H9 (cell line): Measurements from ENCODE around the gene TRRAP. TPM values are rescaled to one million over a fixed set of nuclear protein-coding genes. Genes with fewer than 3 reads are reported as not detected.

Source experiments
- DNase-seq: peaks from one replicate; pipeline ENCODE4 v3.0.0-alpha.2; 2017
- H2AFZ ChIP-seq: one replicate; pipeline ENCODE4 v1.6.1; 2013; ENCODE audit warnings: mild to moderate bottlenecking, low read length, control low read depth, moderate library complexity
- H2AK5ac ChIP-seq: 2 replicates; pipeline ENCODE4 v1.6.1; 2013; ENCODE audit warnings: low read length, control low read depth, mixed read lengths; ENCODE audit not compliant: insufficient read length
- H2BK120ac ChIP-seq: one replicate; pipeline ENCODE4 v1.6.1; 2013; ENCODE audit warnings: low read depth, mild to moderate bottlenecking, low read length, control low read depth, inconsistent platforms; ENCODE audit not compliant: poor library complexity, severe bottlenecking
- H2BK12ac ChIP-seq: 2 replicates; pipeline ENCODE4 v1.6.1; 2013; ENCODE audit warnings: low read length, control low read depth, mixed read lengths, low read depth; ENCODE audit not compliant: insufficient read length
- H2BK15ac ChIP-seq: 2 replicates; pipeline ENCODE4 v1.6.1; 2013; ENCODE audit warnings: low read depth, low read length, control low read depth
- H2BK20ac ChIP-seq: one replicate; pipeline ENCODE4 v1.6.1; 2013; ENCODE audit warnings: low read depth, mild to moderate bottlenecking, low read length, control low read depth, inconsistent platforms; ENCODE audit not compliant: poor library complexity, severe bottlenecking
- H2BK5ac ChIP-seq: 2 replicates; pipeline ENCODE4 v1.6.1; 2013; ENCODE audit warnings: low read length, control low read depth, mixed read lengths; ENCODE audit not compliant: insufficient read length
- H3K14ac ChIP-seq: 2 replicates; pipeline ENCODE4 v1.6.1; 2013; ENCODE audit warnings: low read length, control low read depth; ENCODE audit not compliant: insufficient read depth
- H3K18ac ChIP-seq: 2 replicates; pipeline ENCODE4 v1.6.1; 2013; ENCODE audit warnings: low read depth, mild to moderate bottlenecking, mixed read lengths, low read length, control low read depth; ENCODE audit not compliant: insufficient read length
- H3K23ac ChIP-seq: 2 replicates; pipeline ENCODE4 v1.6.1; 2013; ENCODE audit warnings: low read length, control low read depth, mixed read lengths, low read depth; ENCODE audit not compliant: insufficient read length
- H3K23me2 ChIP-seq: 2 replicates; pipeline ENCODE4 v1.6.1; 2013; ENCODE audit warnings: low read depth, mild to moderate bottlenecking, mixed read lengths, low read length, control low read depth; ENCODE audit not compliant: insufficient read length, poor library complexity, severe bottlenecking
- H3K27ac ChIP-seq: 2 replicates; pipeline ENCODE4 v1.5.1; 2013; ENCODE audit warnings: low read length, control low read depth, mixed read lengths, low read depth; ENCODE audit not compliant: insufficient read length
- H3K27me3 ChIP-seq: 2 replicates; pipeline ENCODE4 v1.6.1; 2013; ENCODE audit warnings: low read length, control low read depth, inconsistent platforms; ENCODE audit not compliant: insufficient read depth
- H3K4ac ChIP-seq: 2 replicates; pipeline ENCODE4 v1.6.1; 2013; ENCODE audit warnings: low read depth, mild to moderate bottlenecking, control low read depth, inconsistent platforms, low read length, moderate library complexity
- H3K4me1 ChIP-seq: 2 replicates; pipeline ENCODE4 v1.6.1; 2013; ENCODE audit warnings: low read length, control low read depth, inconsistent platforms; ENCODE audit not compliant: insufficient read depth
- H3K4me2 ChIP-seq: 2 replicates; pipeline ENCODE4 v1.6.1; 2013; ENCODE audit warnings: low read length, control low read depth, mixed read lengths; ENCODE audit not compliant: insufficient read length, insufficient read depth
- H3K56ac ChIP-seq: 2 replicates; pipeline ENCODE4 v1.6.1; 2013; ENCODE audit warnings: low read depth, mild to moderate bottlenecking, mixed read lengths, low read length, control low read depth; ENCODE audit not compliant: insufficient read length
- H3K79me1 ChIP-seq: 2 replicates; pipeline ENCODE4 v1.6.1; 2013; ENCODE audit warnings: low read depth, mild to moderate bottlenecking, moderate library complexity, low read length, control low read depth, inconsistent platforms; ENCODE audit not compliant: insufficient read depth, poor library complexity, severe bottlenecking
- H3K79me2 ChIP-seq: 2 replicates; pipeline ENCODE4 v1.6.1; 2013; ENCODE audit warnings: low read length, control low read depth, inconsistent platforms; ENCODE audit not compliant: insufficient read depth
- H3K9ac ChIP-seq: 2 replicates; pipeline ENCODE4 v1.6.1; 2013; ENCODE audit warnings: low read length, control low read depth, mixed read lengths; ENCODE audit not compliant: insufficient read length; ENCODE audit errors: extremely low read depth
- H3K9me3 ChIP-seq: one replicate; pipeline ENCODE4 v1.6.1; 2013; ENCODE audit warnings: low read depth, low read length, inconsistent platforms; ENCODE audit not compliant: control insufficient read depth
- H3T11ph ChIP-seq: one replicate; pipeline ENCODE4 v1.6.1; 2013; ENCODE audit warnings: mild to moderate bottlenecking, low read length, control low read depth, inconsistent platforms
- H4K20me1 ChIP-seq: one replicate; pipeline ENCODE4 v1.6.1; 2013; ENCODE audit not compliant: control insufficient read depth, insufficient read length, insufficient read depth
- H4K5ac ChIP-seq: 2 replicates; pipeline ENCODE4 v1.6.1; 2013; ENCODE audit warnings: low read depth, mild to moderate bottlenecking, mixed read lengths, low read length, control low read depth; ENCODE audit not compliant: insufficient read length
- H4K8ac ChIP-seq: replicated peaks from 2 replicates; pipeline ENCODE4 v1.6.1; 2013; ENCODE audit warnings: low read length, control low read depth, mixed read lengths, low read depth; ENCODE audit not compliant: insufficient read length
- H4K91ac ChIP-seq: 2 replicates; pipeline ENCODE4 v1.6.1; 2013; ENCODE audit warnings: low read depth, mild to moderate bottlenecking, moderate library complexity, mixed read lengths, low read length, control low read depth; ENCODE audit not compliant: insufficient read length
- H3K27ac Mint-ChIP-seq, 3 experiments: 2 replicates in 2 of 3; 3 replicates in 1 of 3; pipeline ENCODE4 v1.8.0; 2020 to 2021; ENCODE audit warnings: mixed read lengths in 3 of 3, mild to moderate bottlenecking in 1 of 3, moderate library complexity in 1 of 3
- H3K27me3 Mint-ChIP-seq: 2 replicates; pipeline ENCODE4 v1.8.0; 2021; ENCODE audit warnings: low read depth, mild to moderate bottlenecking, moderate library complexity, mixed read lengths
- H3K36me3 Mint-ChIP-seq, 3 experiments: 2 replicates in 2 of 3; 3 replicates in 1 of 3; pipeline ENCODE4 v1.8.0; 2020 to 2021; ENCODE audit warnings: low read depth in 3 of 3, mixed read lengths in 3 of 3; ENCODE audit not compliant: insufficient read depth in 1 of 3
- H3K4me1 Mint-ChIP-seq, 2 experiments: 2 replicates each; pipeline ENCODE4 v1.8.0; 2020; ENCODE audit warnings: mixed read lengths in 2 of 2
- H3K4me3 Mint-ChIP-seq, 2 experiments: 2 replicates in 1 of 2; 3 replicates in 1 of 2; pipeline ENCODE4 v1.8.0; 2020 to 2021; ENCODE audit warnings: mild to moderate bottlenecking in 2 of 2, mixed read lengths in 2 of 2, moderate library complexity in 1 of 2
- H3K9me3 Mint-ChIP-seq, 2 experiments: 2 replicates in 1 of 2; 3 replicates in 1 of 2; pipeline ENCODE4 v1.8.0; 2020; ENCODE audit warnings: mild to moderate bottlenecking in 2 of 2, mixed read lengths in 2 of 2, moderate library complexity in 1 of 2
- WGBS: extraction: QIAGEN DNeasy Blood & Tissue Kit; methylation state at CpG from one replicate; pipeline ENCODE4 v1.1.7; 2013; ENCODE audit warnings: missing lambda C conversion rate, low lambda C conversion rate, mixed read lengths; ENCODE audit not compliant: insufficient read length; ENCODE audit errors: extremely low coverage; 5-methylcytosine and 5-hydroxymethylcytosine counted together
- total RNA-seq: library from RNA; stranded (reverse); gene quantifications from 2 replicates; pipeline ENCODE4 v1.2.1, GENCODE V29; 2021
- TF ChIP-seq, protein P1 (sequence below): fragments of 200-600 bp; sonication (generic); conservative IDR thresholded peaks from 3 replicates; pipeline ENCODE4 v1.8.0; 2021; ENCODE audit warnings: antibody characterized with exemption, mild to moderate bottlenecking

Gene TRRAP
- total RNA-seq, 1 experiment from 2014 or later: 58.6 TPM

DNA sequence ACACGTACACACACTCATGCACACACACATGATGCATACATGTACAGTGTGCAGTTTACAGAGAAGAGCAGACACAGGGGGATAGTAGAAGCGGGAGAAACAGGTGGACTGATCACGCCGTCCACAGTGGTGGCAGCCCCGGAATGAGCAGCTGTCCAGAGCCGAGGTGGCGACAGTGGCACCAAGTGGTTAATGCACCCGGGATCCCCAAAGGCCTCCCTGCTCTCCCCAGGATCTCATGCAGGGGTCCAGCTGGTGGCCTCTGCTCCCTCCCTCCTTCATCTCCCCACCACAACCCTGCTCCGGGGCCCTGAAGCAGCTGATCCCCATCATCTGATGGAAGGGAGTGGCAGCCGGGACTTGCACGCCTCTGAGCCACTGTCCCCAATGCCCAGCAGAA is 38.2 kb upstream of the TRRAP start:
- H3K27ac Mint-ChIP-seq: peak overlapping the region in 1 of 3 experiments; percentile 65; a peak in 1 of 7 replicates
- no peaks in the 10 kb centered on the region; the same call in 1 of the 2 replicates for H3K27me3 ChIP-seq

More for the DNA sequence above, 38.2 kb upstream of the TRRAP start:
- Histone ChIP-seq H3K79me1 (no peaks in the 10 kb centered on the region), H3K4ac (no peak overlapping the region), H3K14ac (no peak overlapping the region), H3K23me2 (no peaks in the 10 kb centered on the region), H4K8ac (no peak overlapping the region), H3K4me1 (no peaks in the 10 kb centered on the region), H3K18ac (no peak overlapping the region), H3K23ac (no peak overlapping the region), H4K91ac (no peak overlapping the region), H2AK5ac (no peak overlapping the region), H3K27ac (no peak overlapping the region), H2BK15ac (no peak overlapping the region), H2AFZ (no peak overlapping the region), H3K4me2 (no peak overlapping the region), H2BK12ac (no peak overlapping the region), H3K79me2 (no peaks in the 10 kb centered on the region), H2BK120ac (no peak overlapping the region), H3K9me3 (no peaks in the 10 kb centered on the region), H3K9ac (no peak overlapping the region), H3T11ph (no peak overlapping the region), H4K5ac (no peak overlapping the region), H3K56ac (no peak overlapping the region), H2BK20ac (no peak overlapping the region), H4K20me1 (no peaks in the 10 kb centered on the region), H2BK5ac (no peak overlapping the region)
- Mint-ChIP-seq H3K9me3 (no peaks in the 10 kb centered on the region), H3K4me1 (peaks cover 11 to 17% of the 10 kb centered on the region in 2 experiments), H3K36me3 (no peaks in the 10 kb centered on the region), H3K27me3 (peaks cover 10% of the 10 kb centered on the region), H3K4me3 (no peak overlapping the region)
- TF ChIP-seq, protein P1, sequence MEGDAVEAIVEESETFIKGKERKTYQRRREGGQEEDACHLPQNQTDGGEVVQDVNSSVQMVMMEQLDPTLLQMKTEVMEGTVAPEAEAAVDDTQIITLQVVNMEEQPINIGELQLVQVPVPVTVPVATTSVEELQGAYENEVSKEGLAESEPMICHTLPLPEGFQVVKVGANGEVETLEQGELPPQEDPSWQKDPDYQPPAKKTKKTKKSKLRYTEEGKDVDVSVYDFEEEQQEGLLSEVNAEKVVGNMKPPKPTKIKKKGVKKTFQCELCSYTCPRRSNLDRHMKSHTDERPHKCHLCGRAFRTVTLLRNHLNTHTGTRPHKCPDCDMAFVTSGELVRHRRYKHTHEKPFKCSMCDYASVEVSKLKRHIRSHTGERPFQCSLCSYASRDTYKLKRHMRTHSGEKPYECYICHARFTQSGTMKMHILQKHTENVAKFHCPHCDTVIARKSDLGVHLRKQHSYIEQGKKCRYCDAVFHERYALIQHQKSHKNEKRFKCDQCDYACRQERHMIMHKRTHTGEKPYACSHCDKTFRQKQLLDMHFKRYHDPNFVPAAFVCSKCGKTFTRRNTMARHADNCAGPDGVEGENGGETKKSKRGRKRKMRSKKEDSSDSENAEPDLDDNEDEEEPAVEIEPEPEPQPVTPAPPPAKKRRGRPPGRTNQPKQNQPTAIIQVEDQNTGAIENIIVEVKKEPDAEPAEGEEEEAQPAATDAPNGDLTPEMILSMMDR: no peak
- no CpG with 5 or more reads among the region's 11 CpGs for WGBS
- DNase-seq: no peak
